Testis (tissue), 2 donors: ENCODE results near the gene HERC2.
"Not testable (repeated sequence)": the region's sequence is repeated elsewhere in the genome, so short reads cannot be mapped to it uniquely, and the experiment has no call there.

Source experiments
- POLR2A ChIP-seq: fragments of 450-650 bp; IDR thresholded peaks from one replicate; pipeline ENCODE4 v1.6.1; 2017; ENCODE audit warnings: antibody characterized with exemption, mild to moderate bottlenecking, moderate library complexity
- TF ChIP-seq, protein P1 (sequence below), 3 experiments: fragments of 450-650 bp in 2 of 3; fragments of 200-600 bp in 1 of 3; sonication (generic) in 1 of 3; IDR thresholded peaks; one replicate each; pipeline ENCODE4 v1.5.1; 2016 to 2019; ENCODE audit warnings: antibody characterized with exemption in 3 of 3, mild to moderate bottlenecking in 2 of 3, moderate library complexity in 1 of 3

DNA sequence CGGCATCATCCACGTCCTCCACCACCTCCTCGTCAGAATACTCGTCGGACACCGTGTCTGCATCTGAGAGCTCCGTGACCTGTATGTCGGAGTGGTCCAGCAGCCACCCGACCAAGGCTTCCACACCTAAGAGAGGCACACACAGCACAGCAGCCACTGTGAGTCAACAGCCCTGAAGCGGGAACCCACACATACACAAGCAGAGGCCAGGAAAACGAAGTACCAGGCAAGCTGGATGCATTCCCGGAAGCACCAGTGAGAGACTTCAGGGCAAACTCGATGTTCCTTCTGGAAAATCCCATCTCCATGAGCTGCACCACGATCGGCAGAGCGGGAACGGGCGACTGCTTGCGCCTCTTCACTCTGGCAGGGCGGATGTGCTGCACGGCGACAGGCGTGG lies 119.9 kb downstream of the HERC2 start:
- not testable (repeated sequence) for TF ChIP-seq POLR2A
- TF ChIP-seq, protein P1, sequence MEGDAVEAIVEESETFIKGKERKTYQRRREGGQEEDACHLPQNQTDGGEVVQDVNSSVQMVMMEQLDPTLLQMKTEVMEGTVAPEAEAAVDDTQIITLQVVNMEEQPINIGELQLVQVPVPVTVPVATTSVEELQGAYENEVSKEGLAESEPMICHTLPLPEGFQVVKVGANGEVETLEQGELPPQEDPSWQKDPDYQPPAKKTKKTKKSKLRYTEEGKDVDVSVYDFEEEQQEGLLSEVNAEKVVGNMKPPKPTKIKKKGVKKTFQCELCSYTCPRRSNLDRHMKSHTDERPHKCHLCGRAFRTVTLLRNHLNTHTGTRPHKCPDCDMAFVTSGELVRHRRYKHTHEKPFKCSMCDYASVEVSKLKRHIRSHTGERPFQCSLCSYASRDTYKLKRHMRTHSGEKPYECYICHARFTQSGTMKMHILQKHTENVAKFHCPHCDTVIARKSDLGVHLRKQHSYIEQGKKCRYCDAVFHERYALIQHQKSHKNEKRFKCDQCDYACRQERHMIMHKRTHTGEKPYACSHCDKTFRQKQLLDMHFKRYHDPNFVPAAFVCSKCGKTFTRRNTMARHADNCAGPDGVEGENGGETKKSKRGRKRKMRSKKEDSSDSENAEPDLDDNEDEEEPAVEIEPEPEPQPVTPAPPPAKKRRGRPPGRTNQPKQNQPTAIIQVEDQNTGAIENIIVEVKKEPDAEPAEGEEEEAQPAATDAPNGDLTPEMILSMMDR (IDR thresholded peaks at IDR 0.05), result not testable (repeated sequence)
